ENCODE results near the gene NBPF4.
"Not testable (repeated sequence)": the region's sequence is repeated elsewhere in the genome, so short reads cannot be mapped to it uniquely, and the experiment has no call there.

Gene NBPF4

DNA sequence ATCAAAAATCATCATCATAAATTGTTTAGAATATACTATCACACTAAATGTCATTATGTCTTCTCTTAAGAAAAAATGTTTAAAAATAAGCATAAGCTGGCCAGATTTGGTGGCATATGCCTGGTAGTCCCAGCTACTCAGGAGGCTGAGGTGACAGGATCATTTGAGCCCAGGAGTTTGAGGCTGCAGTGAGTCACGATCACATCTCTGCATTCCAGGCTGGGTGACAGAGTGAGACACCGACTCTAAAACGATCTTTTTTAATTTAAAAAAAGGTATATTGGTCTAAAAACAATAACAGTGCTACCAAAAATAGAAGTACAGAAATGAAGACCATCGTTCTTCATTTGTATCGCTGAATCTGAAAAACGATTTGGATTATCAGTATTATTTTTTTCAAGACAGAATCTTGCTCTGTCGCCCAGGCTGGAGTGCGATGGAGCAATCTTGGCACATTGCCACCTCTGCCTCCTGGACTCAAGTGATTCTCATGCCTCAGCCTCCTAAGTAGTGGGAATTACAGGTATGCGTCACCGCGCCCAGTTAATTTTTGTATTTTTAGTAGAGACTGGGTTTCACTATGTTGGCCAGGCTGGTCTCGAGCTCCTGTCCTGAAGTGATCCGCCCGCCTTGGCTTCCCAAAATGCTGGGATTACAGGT is 26.2 kb downstream of the NBPF4 start:
- H3K27me3 Mint-ChIP-seq; H3K9me3 Mint-ChIP-seq; H3K36me3 Mint-ChIP-seq (ENCODE audit: low read depth); H3K4me3 Mint-ChIP-seq; H3K27ac Mint-ChIP-seq: not testable (repeated sequence)
- H3K4me1 Mint-ChIP-seq (ENCODE audit: low read depth), result peaks cover 18% of the 10 kb centered on the region

DNA sequence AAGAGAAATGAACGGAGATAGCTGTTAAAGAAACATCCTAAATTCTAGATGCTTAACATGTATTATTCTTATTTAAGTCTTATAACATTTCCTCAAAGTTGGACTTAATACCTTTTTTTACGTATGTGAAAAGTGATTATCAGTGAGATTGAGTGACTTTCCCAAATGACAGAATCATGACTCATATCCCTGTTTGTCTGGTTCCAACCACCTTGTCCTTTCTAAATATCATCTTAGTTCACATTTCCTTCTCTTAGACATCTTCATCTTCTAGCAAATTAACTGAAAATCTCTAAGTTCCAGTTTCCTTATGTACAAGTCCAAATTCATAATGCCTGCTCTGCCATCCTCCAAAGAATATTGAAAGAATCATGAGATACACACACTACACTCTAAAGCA is 26.9 kb downstream of the NBPF4 start:
- not testable (repeated sequence) for H3K36me3 Mint-ChIP-seq (ENCODE audit: low read depth); H3K27ac Mint-ChIP-seq; H3K9me3 Mint-ChIP-seq; H3K4me3 Mint-ChIP-seq
- H3K27me3 Mint-ChIP-seq, result peaks cover 15% of the 10 kb centered on the region
- H3K4me1 Mint-ChIP-seq (ENCODE audit: low read depth), result peaks cover 18% of the 10 kb centered on the region

DNA sequence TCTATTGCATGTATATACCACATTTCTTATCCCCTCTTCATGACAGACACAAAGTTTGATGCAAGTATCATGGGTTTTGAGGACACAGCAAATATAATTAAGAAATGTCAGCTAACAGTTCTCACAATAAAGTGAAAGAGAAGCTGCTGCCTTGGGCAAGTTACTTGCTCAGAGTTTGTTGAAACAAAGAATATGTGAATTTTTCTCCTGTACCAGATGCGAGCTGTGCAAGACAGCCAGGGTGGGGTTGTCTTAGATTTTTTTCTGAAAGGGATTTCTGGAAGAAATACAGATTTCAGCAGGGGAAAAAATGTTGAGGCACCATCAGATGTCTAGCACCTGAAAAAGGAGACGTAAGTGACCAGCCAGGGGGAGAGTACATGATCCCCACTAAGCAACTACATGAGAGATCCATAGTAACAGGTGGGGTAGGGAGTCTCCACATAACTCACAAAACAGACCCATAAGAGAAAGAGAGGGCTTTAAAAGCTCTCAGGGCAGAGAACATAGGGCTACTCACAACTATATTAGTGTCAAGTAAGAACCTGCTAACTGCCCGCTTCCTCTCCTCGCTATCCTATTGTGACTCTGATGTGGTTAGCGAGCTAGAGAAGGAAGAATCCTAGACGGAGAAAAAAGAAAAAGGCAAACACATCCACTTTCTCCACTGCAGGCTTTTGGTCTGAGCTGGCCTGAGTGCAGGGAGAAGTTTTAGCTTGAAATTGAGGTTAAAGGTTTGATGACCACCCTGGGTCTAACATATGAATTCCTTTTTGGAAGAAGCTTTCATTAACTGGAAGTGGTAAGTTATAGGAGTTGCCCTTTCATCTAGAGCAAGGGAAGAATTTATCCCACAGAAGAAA is 27.6 kb downstream of the NBPF4 start:
- not testable (repeated sequence) for H3K27ac Mint-ChIP-seq; H3K9me3 Mint-ChIP-seq; H3K4me3 Mint-ChIP-seq; H3K36me3 Mint-ChIP-seq (ENCODE audit: low read depth)
- peaks cover 18% of the 10 kb centered on the region for H3K4me1 Mint-ChIP-seq (ENCODE audit: low read depth)
- peaks cover 20% of the 10 kb centered on the region for H3K27me3 Mint-ChIP-seq

DNA sequence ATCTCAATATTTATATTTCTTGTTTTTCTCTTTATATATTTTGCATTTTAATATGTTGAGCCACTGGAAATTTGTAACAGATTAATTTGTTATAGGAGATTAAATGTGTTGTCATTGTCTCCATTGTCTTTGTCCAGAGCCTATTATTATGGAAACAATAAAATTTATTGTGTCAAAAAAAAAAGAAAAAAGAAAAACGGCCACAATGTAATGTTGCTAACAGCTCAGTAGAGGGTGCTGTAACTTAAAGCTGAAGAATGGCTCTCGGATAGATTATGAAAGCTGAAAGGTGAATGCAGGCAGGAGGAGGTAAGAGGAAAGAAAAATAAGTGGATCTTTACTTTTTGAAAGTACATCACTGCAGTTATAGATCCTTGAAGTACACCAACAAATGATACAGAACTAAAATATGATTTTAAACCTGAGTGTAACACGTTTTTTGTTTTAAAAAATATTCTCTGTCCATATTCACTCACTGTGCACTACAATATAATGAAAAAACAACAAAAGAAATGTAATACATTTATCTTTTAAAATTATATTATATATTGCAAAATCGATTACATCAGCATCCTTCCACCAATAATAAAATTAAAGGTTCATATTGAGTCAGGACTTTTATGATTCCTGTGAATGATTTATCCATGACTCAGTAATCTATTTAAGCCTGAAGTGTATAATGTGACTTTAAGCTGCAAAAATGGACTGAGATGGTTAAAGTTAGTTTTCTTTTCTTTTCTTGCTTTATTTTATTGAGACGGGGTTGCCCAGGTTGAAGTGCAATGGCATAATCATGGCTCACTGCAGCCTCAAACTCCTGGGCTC is 29.0 kb downstream of the NBPF4 start:
- not testable (repeated sequence) for H3K27ac Mint-ChIP-seq; H3K9me3 Mint-ChIP-seq; H3K4me3 Mint-ChIP-seq; H3K36me3 Mint-ChIP-seq (ENCODE audit: low read depth)
- Mint-ChIP-seq H3K4me1 (ENCODE audit: low read depth) (peaks cover 19% of the 10 kb centered on the region), H3K27me3 (peaks cover 22% of the 10 kb centered on the region)

DNA sequence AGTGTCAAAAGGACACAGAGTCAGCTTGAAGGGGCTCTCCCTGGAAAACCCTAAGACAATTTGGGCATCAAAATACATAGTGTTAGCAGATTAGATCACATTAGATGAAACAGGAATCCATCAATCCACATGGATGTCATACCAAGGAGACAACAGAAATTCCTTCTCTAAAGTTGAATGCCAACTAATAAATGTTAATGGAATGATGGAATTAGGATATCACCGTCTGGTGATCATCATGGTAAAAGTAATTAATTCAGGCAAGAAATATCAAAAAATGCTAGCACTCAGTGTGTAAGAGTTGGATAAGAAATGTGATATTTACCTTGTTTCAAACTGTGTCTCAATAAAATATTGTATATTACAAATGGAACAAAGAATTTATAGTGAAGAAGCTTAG is 32.9 kb downstream of the NBPF4 start:
- Mint-ChIP-seq H3K4me1 (ENCODE audit: low read depth) (peaks cover 10% of the 10 kb centered on the region), H3K27me3 (peaks cover 46% of the 10 kb centered on the region), H3K4me3 (no peak overlapping the region), H3K27ac (no peak overlapping the region), H3K9me3 (no peaks in the 10 kb centered on the region), H3K36me3 (ENCODE audit: low read depth) (no peaks in the 10 kb centered on the region)

DNA sequence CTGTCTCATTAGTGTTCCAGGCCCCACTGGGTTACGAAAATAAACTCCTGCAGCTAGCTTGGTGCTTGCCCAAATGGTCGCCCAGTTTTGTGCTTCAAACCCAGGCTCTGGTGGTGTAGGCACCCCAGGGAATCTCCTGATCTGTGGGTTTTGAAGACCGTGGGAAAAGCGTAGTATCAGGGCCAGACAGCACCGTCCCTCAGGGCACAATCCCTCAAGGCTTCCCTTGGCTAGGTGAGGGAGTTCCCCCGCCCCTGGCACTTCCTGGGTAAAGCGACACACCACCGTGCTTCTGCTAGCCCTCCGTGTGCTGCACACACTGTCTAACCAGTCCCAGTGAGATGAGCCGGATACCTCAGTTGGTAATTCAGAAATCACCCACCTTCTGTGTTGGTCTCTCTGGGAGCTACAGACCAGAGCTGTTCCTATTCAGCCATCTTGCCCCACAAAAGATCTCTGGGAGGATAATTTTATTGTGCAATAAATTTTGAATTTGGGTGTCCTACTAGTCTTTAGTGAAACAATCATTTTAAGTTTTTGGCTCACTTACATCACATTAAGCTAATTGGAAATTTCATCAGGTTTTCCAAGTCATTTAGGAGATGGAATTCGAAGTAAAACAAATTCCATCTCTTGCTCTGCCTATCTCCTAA is 34.3 kb downstream of the NBPF4 start:
- Mint-ChIP-seq H3K9me3 (no peaks in the 10 kb centered on the region), H3K4me1 (ENCODE audit: low read depth) (peaks cover 7% of the 10 kb centered on the region), H3K4me3 (no peak overlapping the region), H3K27me3 (peaks cover 49% of the 10 kb centered on the region), H3K36me3 (ENCODE audit: low read depth) (no peaks in the 10 kb centered on the region), H3K27ac (no peak overlapping the region)

DNA sequence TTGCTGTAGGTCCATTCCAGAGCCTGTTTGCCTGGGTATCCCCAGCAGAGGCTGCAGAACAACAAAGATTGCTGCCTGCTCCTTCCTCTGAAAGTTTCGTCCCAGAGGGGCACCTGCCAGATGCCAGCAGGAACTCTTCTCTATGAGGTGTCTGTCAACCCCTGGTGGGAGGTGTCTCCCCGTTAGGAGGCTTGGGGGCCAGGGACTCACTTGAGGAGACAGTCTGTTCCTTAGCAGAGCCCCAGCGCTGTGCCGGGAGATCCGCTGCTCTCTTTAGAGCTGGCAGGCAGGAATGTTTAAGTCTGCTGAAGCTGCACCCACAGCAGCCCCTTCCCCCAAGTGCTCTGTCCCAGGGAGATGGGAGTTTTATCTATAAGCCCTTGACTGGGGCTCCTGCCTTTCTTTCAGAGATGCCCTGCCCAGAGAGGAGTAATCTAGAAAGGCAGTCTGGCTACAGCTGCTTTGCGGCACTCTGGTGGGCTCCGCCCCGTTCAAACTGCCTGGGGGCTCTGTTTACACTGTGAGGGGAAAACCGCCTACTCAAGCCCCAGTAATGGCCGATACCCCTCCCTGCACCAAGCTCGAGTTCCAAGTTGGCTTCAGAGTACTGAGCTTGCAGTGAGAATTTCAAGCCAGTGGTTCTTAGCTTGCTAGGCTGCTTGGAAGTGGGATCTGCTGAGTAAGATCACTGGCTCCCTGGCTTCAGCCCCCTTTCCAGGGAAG is 35.0 kb downstream of the NBPF4 start:
- Mint-ChIP-seq H3K27me3 (peaks cover 49% of the 10 kb centered on the region), H3K27ac (no peak overlapping the region)

DNA sequence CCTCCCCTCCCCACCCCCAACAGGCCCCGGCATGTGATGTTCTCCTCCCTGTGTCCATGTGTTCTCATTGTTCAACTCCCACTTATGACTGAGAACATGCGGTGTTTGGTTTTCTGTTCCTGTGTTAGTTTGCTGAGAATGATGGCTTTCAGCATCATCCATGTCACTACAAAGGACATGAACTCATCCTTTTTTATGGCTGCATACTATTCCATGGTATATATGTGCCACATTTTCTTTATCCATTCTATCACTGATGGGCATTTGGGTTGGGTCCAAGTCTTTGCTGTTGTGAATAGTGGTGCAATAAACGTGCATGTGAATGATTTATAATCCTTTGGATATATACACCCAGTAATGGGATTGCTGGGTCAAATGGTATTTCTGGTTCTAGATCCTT is 40.3 kb downstream of the NBPF4 start:
- not testable (repeated sequence) for H3K9me3 Mint-ChIP-seq; H3K27ac Mint-ChIP-seq; H3K36me3 Mint-ChIP-seq (ENCODE audit: low read depth); H3K4me3 Mint-ChIP-seq
- Mint-ChIP-seq H3K4me1 (ENCODE audit: low read depth) (peaks cover 21% of the 10 kb centered on the region), H3K27me3 (peaks cover 23% of the 10 kb centered on the region)

More for the DNA sequence above, 35.0 kb downstream of the NBPF4 start:
- H3K9me3 Mint-ChIP-seq, result peaks cover 4% of the 10 kb centered on the region
- H3K36me3 Mint-ChIP-seq (ENCODE audit: low read depth), result no peaks in the 10 kb centered on the region
- peaks cover 7% of the 10 kb centered on the region for H3K4me1 Mint-ChIP-seq (ENCODE audit: low read depth)
- H3K4me3 Mint-ChIP-seq, result no peak overlapping the region

DNA sequence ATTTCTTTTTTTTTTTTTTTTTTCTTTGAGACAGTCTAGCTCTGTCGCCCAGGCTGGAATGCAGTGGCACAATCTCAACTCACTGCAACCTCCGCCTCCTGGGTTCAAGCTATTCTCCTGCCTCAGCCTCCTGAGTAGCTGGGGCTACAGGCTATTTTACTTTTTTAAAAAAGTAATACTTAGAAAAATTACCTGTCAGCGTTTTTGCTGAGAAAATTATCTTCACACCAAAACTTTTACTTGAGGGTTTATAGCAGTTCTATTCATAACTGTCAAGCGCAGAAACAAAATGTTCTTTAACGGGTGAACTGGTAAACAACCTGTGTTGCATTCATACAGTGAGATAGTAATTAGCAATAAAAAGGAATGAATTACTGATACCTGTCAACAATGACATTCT is 42.2 kb downstream of the NBPF4 start:
- peaks cover 32% of the 10 kb centered on the region for H3K4me1 Mint-ChIP-seq (ENCODE audit: low read depth)
- H3K4me3 Mint-ChIP-seq, result no peak overlapping the region

DNA sequence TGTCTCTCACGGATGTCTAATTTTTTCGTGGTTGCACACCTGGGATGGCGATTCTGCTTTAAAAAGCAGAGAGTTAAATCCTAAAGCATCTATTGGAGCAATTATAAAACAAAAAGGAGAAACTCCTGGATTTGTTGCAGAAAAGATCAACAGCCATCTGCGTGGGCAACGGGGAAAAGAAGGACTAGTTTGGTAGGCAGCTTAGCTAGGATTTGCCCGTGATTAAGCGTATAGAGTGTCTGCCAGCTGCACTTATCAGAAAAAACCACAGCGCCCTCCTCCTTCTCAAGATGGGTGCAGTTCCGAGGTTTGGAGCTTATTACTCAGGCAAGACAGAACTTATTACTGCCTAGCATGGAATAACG is 43.2 kb downstream of the NBPF4 start:
- H3K9me3 Mint-ChIP-seq, result peaks cover 5% of the 10 kb centered on the region
- peak overlapping the region; percentile 90 for H3K4me3 Mint-ChIP-seq
- peaks cover 32% of the 10 kb centered on the region for H3K4me1 Mint-ChIP-seq (ENCODE audit: low read depth)
- no peaks in the 10 kb centered on the region for H3K36me3 Mint-ChIP-seq (ENCODE audit: low read depth)
- H3K27ac Mint-ChIP-seq, result peak overlapping the region; percentile 64
- H3K27me3 Mint-ChIP-seq, result peaks cover 3% of the 10 kb centered on the region

More for the DNA sequence above, 42.2 kb downstream of the NBPF4 start:
- H3K27ac Mint-ChIP-seq, result no peak overlapping the region
- peaks cover 4% of the 10 kb centered on the region for H3K27me3 Mint-ChIP-seq
- peaks cover 5% of the 10 kb centered on the region for H3K9me3 Mint-ChIP-seq
- H3K36me3 Mint-ChIP-seq (ENCODE audit: low read depth), result no peaks in the 10 kb centered on the region

DNA sequence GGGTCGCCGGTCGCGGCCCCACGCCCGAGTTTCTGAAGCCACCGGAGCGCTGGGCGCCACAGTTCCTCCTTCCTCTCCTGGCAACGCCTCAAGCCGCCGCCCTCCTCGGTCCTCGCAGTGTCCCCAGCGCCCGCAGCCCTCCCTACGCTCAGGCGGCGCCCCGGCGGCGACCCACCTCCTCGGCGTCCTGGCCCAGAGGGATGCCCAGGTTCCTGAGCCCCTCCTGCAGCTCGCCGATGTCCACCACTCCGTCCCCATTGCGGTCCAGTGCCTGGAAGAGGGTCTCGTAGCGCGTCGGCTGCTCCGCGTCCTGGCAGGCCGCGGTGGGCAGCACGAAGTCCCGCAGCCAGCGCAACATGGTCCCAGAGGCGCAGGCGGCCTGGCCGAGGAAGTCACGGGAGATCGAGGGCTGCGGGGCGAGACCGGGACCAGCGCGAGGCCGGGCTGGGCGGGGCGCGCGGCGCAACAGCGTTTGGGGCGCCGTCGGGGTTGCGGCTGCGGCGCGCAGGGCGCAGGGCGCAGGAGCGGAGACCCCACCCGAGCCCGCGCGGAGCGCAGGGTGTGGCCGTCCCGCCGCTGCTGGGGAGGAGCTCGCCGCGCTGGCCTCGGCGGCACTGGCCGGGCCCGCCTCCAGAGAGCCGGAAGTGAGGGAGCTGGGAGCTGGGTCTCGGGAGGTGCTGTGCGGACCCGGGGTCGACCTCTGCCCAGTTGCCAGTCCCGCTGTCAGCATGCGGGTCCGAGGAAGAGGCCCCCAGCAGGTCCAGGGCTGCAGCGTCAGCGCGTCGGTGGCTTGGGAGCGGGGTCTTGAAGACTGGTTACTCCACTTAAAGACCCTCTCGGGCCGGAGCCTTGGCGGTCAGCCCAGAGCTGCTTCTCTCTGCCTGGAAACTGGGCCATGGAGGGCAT is 43.8 kb downstream of the NBPF4 start, which contains the start of gene SLC25A24:
Gene SLC25A24 (minus strand): TSS at position 563 of the 906 bp plus-strand sequence. CDS start 205 bp downstream, at position 358.
- peaks cover 5% of the 10 kb centered on the region for H3K9me3 Mint-ChIP-seq
- peak within 1 kb of the TSS; percentile 66 for H3K27ac Mint-ChIP-seq
- H3K27me3 Mint-ChIP-seq, result peaks cover 2% of the 10 kb centered on the region
- peaks cover 6% of the 10 kb centered on the region for H3K36me3 Mint-ChIP-seq (ENCODE audit: low read depth)
- peaks cover 32% of the 10 kb centered on the region for H3K4me1 Mint-ChIP-seq (ENCODE audit: low read depth)
- peak within 1 kb of the TSS; percentile 90 for H3K4me3 Mint-ChIP-seq

DNA sequence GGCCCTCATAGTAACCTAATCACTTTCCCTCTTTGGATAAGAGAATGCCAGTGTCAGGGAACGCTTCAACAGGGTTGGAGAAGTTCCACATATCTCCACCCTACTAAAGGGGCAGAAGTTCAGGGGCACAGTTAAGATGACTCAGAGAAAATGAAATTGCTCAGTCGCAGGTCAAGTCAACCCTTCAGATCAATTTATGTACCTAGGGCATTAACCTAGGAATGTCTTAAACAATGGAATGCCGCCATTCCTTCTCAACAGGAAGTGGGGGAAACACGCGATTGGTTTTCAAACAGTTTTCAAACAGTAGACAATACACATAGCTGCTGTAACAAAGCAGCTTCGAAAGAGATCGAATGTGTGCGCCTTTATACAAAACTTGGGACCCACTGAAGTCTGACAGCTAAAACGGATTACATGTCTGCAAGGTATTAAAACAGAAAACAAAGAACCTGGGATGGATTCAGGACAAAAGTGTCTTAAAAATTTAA is 44.6 kb downstream of the NBPF4 start:
- Mint-ChIP-seq H3K36me3 (ENCODE audit: low read depth) (peaks cover 13% of the 10 kb centered on the region), H3K4me3 (peak overlapping the region; percentile 90), H3K9me3 (peaks cover 5% of the 10 kb centered on the region), H3K27ac (peak overlapping the region; percentile 66), H3K27me3 (no peaks in the 10 kb centered on the region), H3K4me1 (ENCODE audit: low read depth) (peaks cover 32% of the 10 kb centered on the region)

DNA sequence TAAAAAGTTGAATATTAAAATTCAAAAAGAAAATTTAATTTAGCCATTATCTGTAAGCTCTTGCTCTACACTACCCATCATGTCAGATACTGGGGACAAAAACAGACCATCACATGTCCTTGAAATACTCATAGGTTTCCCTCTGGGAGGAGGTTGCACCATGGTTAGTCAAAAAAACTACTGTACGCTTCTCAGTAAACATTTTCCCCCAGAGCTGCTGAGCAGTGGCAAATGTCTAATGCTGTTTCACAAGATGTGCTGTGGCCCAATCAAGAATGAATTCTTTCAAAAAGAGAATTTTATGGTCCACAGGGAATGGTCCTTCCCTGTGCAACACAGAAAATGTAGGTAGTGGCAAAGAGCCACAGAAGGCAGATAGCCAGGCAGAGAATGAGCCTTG is 49.8 kb downstream of the NBPF4 start:
- Mint-ChIP-seq H3K4me1 (ENCODE audit: low read depth) (peaks cover 19% of the 10 kb centered on the region), H3K36me3 (ENCODE audit: low read depth) (peaks cover 24% of the 10 kb centered on the region), H3K4me3 (no peak overlapping the region), H3K9me3 (peaks cover 4% of the 10 kb centered on the region), H3K27ac (no peak overlapping the region), H3K27me3 (no peaks in the 10 kb centered on the region)

All from stimulated activated naive CD8-positive, alpha-beta T cell treated with anti-CD3 and anti-CD28 coated beads, Interleukin-15, Interleukin-2, amounts not matched to agents 100 ng/mL and 50 ng/mL, for 24 hours (primary cell).